HG03432 (cell line): ENCODE data around the gene CCT6A.
"Not testable (repeated sequence)": the region's sequence is repeated elsewhere in the genome, so short reads cannot be mapped to it uniquely, and the experiment has no call there.

Experiments
- ATAC-seq: cut with Tn5 transposase; IDR thresholded peaks from one replicate; pipeline ENCODE4 v1.9.1; 2021; ENCODE audit warnings: mild to moderate bottlenecking, moderate library complexity; ENCODE audit not compliant: unreplicated experiment

The CCT6A gene, protein sequence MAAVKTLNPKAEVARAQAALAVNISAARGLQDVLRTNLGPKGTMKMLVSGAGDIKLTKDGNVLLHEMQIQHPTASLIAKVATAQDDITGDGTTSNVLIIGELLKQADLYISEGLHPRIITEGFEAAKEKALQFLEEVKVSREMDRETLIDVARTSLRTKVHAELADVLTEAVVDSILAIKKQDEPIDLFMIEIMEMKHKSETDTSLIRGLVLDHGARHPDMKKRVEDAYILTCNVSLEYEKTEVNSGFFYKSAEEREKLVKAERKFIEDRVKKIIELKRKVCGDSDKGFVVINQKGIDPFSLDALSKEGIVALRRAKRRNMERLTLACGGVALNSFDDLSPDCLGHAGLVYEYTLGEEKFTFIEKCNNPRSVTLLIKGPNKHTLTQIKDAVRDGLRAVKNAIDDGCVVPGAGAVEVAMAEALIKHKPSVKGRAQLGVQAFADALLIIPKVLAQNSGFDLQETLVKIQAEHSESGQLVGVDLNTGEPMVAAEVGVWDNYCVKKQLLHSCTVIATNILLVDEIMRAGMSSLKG

DNA sequence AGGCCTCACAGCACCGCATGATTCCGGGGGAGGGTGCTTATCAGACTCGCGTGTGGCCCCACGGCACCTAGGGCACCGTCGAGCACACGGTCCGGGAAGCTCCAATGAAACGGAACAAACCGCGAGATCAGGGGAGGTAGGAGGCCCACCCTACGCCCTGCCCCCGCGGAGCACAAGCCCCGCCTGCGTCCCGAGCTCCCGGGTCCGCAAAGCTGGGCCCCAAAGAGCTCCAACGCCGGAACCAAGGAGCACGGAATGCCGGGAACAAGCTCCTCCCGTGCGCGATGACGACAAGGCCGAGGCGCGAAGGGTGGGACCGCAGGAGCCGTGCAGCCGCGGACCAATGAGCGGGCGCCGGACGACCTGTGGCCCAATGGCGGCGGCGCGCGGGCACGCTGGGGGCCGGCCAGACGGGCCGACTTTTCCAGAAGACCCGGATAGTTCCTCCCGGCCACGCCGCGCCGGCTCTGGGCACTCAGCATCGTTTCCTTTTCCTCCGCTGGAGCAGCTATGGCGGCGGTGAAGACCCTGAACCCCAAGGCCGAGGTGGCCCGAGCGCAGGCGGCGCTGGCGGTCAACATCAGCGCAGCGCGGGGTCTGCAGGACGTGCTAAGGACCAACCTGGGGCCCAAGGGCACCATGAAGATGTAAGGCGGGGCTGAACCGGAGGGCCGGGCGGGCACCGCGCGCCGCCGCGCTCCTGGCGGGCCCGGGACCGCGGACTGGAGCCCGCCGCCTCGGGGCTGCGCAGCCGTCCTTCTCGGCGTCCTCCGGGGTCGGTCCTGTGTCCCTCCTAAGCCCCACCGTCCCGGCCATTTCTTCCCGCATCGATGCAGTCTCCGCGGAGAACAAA, at the start of gene CCT6A, which contains the start of gene PSPH:
CCT6A (plus strand) TSS at position 427 of the 853 bp plus-strand sequence; CDS start at position 511, 84 bp downstream.
PSPH (minus strand) TSS at position 106 of the 853 bp plus-strand sequence. CDS start 30,232 bp downstream, outside the sequence.
- peak; percentile 97 for ATAC-seq

DNA sequence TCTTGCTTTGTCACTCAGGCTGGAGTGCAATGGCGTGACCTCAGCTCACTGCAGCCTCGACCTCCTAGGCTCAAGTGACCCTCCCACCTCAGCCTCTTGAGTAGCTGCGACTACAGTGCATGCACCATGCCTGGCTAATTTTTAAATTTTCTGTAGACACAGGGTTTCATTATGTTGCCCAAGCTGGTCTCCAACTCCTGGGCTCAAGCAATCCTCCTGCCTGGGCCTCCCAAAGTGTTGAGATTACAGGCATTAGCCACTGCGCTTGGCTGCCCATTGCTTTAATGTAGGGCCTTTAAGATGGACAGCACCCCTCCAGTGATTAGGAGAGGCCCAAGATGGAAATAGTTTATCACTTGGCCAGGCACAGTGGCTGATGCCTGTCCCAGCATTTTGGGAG, 47.8 kb upstream of the CCT6A start:
- no peak for ATAC-seq

DNA sequence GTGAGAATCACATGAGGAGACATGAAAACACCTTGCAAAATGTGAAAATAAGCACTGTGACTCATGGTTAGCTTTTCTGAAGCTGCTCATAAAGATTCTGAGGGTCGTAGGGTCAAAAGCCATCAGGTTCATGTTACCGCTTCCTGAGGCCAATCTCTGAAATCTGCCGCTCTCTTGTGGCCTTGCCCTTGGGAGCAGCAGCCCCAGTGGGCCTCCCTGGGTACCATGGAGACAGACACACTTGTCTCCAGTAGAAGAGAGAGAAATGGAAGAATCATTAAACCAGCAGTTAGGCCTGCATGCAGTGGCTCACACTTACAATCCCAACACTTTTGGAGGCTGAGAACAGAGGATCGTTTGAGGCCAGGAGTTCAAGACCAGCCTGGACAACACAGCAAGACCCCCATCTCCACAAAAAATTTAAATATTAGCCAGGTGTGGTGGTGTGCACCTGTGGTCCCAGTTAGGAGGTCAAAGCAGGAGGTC, 44.4 kb upstream of the CCT6A start:
- ATAC-seq = no peak

DNA sequence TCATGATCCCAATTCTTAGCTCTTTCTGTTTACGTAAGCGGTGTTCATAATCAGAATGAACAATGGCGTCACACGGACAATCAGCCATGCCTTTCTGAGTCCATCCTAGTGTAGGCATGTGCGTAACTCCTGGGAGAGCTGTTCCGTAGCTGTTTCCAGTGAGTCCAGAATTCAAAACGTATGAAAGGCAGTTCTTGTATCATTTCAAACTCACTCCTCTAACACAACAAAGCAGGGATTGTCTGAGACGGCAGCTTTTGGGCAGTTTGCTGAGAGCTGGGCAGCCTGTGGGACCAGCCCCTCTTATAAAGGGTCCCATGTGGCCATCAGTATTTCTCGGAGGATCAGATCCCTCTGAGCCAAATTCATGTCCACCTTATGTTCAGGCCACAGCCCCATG, 43.7 kb upstream of the CCT6A start:
- ATAC-seq = no peak

DNA sequence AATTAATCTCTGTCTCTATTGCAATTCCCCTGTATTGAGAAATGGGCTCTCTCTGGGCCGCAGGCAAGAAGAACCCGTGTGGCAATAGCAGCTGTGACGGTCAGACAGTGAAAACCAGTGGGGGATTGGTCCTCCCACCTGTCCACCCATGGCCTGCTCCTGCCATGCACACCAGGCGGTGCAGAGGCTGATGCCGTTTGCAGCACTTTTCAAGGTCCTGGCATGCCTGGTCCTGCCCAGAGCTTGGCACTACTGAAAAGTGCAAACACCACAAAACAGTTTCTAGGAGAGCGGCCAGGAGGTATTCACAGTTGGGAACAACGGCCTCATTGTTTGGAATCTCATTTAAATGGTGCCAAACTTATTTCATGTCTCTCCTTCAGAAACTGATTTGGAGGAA, 41.9 kb upstream of the CCT6A start:
- no peak for ATAC-seq

DNA sequence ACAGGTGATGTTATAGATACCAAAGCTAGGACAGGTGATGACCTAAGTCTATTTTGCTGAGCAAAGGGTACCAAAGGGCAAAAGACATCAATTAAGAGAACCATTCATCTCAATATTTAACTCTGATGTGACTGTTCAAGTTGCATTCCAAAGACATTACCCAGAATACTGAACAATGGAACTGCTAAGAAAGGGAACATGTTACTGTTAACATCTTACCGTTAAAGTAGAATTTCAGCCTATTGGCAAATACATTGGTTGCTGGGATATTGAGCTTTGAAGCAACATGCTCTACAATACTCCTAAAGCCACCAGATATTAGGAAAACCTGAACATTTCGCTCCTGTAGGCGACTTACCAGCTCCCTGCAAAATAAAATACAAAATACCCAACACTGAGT, 34.5 kb upstream of the CCT6A start:
- ATAC-seq = not testable (repeated sequence)

DNA sequence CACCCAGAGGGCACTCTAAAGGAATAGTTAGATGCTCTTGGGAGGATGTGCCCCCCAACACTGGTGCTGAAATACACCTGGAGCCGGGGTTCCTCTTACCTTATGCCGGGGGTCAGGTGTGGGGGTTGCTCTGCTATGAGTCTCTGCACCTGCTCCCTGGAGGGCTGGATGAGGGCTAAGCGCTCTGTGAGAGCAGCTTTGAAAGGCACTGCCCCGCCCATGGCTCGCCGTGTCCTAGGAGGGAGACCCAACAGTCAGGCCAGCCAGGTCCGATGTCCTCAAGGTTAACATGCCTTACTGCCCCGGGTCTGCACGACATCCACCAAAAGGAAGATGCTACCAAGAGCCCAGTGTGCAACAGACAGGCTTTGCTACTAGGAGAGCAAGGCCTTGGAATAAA, 32.1 kb upstream of the CCT6A start:
- ATAC-seq = no peak

DNA sequence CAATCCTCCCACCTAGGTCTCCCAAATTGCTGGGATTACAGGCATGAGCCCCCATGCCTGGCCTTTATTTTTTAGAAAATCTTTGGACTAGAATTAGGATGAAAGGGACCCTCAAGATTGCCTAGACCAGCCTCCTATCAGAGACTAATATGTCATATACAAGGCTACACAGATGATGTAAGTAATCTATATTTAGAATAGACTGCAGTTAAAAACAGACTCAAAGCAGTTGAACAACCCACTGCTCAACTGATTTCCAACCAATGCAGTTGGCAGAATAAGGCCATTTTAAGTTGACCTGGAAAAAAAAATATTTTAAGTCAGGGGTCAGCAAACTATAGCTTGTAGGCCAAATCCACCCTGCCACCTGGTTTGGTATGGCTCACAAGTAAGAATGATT, 28.1 kb upstream of the CCT6A start:
- ATAC-seq = no peak

DNA sequence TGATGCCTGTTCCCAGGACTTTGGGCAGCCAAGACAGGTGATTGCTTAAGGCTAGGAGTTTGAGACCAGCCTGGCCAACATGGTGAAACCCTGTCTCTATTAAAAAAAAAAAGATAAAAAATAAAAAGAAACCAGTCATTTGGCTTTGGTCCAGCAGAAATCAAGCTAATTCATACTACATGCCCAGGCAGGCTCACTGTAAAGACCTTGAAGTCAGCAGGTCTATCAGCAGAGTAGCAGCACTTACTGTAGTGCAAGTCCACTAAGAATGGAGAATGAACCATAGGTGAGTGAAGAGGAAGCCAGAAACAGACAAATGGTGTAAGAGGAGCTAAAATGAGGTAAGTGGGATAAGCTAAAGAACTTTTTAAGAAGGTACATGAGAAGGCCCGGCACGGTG, 25.0 kb upstream of the CCT6A start:
- no peak for ATAC-seq

DNA sequence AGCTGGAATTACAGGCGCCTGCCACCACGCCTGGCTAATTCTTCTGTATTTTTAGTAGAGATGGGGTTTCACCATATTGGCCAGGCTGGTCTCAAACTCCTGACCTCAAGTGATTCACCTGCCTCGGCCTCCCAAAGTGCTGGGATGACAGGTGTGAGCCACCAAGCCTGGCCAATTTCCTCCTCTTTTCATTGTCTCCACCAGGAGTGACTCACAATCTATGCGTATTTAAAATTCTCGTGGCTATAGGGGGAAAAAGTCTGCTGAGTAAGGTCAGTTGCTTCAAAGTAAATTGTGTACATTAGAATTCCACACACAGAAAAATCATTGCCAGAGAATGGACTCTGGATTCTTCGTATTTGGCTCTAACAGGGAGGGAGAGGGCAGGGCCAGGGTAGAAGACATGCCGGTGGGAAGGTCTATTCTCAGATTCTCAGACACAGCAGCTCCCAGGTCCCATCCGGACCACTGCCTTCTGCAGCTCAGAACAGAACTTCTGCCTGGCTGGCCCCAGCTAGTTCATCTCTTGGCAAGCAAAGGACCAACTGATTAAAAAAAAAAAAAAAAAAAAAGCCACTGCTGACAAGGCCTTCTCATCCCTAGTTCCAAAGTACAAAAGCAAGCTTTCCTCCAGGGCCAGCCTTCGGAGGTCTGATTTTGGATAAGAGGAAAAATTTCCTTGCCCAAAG, 22.5 kb upstream of the CCT6A start:
- ATAC-seq = no peak

DNA sequence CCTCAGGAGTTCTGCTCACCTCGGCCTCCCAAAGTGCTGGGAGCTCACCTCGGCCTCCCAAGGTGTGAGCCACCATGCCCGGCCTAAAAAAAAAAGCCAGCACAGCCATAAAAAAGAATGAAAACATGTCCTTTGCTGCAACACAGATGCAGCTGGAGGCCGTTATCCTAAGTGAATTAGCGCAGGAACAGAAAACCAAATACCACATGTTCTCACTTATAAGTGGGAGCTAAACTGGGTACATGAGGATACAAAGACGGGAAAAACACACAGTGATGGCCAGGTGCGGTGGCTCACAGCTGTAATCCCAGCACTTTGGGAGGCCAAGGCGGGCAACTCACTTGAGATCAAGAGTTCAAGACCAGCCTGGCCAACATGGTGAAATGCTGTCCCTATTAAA, 21.2 kb upstream of the CCT6A start:
- ATAC-seq = no peak

DNA sequence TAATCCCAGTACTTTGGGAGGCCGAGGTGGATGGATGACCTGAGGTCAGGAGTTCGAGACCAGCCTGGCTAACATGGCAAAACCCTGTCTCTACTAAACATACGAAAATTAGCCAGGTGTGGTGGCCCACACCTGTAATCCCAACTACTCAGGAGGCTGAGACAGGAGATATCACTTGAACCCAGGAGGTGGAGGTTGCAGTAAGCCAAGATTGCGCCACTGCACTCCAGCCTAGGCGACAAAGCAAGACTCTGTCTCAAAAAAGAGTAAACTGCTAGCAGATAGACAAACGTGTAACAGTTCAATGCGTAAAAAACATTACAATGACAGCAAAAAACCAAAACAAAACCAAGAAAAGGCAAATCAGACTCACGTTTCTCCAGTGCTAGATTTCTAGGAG, 20.0 kb upstream of the CCT6A start:
- not testable (repeated sequence) for ATAC-seq

DNA sequence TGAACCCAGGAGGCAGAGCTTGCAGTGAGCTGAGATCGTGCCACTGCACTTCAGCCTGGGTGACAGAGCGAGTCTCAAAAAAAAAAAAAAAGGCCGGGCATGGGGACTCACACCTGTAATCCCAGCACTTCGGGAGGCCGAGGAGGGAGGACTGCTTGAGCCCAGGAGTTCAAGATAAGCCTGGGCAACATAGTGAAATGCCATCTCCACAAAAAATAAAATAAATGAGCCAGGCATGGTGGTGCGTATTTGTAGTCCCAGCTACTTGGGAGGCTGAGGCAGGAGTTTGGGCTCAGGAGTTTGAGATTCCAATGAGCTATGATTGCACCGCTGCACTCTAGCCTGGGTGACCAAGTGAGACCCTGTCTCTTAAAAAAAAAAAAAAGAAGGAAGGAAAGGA, 19.0 kb upstream of the CCT6A start:
- not testable (repeated sequence) for ATAC-seq

DNA sequence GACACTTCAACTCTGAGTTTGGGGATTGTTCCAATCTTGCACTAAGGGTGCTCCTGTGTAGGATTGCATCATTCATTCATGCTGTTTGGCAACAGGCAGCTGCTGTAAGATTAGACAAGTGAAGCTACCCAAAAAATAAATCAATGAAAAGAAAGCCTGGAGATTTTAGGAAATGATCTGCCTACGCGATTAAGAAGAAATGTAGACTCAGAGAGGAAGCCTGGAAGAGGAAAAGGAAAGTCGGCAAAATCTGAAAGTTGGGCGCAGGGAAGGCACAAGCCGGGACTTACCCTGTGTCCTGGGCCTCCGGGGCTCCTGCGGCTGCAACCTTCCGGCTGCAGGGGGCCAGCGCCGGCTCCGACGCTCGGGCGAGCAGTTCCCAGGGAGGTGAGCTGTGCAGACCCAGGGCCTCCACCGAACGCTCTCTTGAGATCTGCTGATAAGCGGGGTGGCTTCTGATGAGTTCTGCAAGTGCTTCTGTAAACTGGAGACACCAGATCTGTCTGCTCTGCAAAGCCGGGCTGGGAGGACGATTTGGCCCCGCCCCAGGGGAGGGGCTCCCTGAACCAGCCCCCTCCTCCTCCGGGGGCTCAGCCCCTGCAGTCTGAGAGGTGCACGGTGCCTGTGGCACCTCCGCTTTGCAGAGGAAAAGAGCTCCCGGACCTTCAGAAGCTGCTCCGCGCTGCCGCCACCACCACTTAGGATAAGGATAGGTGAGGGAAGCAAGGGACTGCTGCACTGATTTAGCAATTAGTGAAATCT, 17.7 kb upstream of the CCT6A start:
- peak; percentile 99 for ATAC-seq

DNA sequence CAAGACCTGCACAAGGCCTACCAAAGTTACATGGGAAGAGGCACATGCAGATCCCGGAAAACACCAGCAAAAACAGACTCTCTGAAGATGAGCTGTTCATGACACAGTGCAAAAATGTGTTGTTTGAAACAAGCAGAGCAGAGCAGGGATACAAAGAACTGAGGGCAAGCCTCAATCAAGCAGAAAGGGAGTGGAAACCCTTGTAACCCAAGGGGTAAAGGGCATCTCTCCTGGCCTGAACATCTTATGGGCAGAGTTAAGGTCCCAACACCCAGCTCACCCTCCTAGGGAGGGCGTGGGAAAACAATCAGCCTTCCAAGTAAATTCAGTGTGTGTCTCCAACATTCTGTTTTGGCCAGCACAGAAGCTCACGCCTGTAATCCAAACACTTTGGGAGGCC, 10.8 kb upstream of the CCT6A start:
- no peak for ATAC-seq

DNA sequence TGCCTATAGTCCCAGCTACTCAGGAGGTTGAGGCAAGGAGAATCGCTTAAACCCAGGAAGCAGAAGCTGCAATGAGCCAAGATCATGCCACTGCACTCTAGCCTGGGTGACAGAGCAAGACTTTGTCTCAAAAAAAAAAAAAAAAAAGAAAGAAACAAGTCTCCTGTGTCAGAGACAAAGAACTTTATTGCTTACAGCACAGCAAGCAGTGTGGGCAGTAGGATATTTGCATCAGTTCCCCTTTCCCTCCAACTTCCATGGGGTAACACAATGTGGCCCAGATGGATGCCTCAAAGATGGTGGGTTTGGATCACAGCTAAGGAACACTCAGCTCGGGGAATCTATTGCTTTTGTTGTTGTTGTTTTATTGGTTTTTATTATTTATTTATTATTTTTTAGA, 5.8 kb upstream of the CCT6A start:
- not testable (repeated sequence) for ATAC-seq

DNA sequence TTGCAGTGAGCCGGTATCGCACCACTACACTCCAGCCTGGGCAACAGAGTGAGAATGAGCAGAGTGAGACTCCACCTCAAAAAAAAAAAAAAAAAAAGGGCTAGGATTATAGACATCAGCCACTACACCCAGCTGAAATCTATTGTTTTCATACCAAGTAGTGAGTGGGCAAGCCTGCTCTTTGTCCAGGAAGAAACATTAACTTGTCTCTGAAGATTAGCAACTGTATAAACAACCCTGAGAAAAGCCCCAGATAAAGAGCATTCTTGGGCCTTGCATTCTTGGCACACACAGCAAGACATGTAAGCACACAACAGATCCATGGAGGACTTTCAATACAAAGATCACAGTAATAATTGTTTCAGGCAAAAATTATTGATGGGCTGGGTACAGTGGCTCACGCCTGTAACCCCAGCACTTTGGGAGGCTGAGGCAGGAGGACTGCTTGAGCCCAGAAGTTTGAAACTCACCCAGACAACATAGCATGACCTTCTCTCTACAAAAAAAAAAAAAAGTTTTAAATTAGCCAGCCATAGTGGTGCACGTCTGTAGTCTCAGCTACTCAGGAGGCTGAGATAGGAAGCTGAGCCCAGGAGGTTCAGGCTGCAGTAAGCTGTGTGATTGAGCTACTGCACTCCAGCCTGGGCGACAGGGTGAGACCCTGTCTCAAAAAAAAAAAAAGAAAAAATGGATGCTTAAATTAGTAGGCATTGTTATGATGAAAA, 4.7 kb upstream of the CCT6A start:
- ATAC-seq = no peak

DNA sequence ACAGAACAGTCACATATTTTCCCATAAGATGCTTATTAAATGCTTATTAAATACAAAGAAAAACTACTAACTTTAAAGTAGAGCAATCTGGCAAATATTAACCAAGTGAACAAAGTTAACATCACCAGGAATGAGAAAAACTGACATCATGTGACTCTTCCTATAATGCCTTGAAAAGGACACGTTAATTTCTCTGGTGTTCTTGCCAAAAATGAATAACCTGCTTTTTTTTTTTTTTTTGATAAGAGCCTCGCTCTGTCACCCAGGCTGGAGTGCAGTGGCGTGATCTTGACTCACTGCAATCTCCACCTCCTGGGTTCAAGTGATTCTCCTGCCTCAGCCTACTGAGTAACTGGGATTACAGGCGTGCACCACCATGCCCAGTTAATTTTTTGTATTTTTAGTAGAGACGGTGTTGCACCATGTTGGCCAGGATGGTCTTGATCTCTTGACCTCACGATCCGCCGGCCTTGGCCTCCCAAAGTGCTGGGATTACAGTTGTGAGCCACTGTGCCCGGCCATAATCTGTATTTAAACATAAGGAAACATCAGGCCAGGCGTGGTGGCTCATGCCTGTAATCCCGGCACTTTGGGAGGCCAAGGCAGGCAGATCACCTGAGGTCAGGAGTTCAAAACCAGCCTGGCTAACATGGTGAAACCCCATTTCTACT, 4.0 kb upstream of the CCT6A start:
- not testable (repeated sequence) for ATAC-seq

DNA sequence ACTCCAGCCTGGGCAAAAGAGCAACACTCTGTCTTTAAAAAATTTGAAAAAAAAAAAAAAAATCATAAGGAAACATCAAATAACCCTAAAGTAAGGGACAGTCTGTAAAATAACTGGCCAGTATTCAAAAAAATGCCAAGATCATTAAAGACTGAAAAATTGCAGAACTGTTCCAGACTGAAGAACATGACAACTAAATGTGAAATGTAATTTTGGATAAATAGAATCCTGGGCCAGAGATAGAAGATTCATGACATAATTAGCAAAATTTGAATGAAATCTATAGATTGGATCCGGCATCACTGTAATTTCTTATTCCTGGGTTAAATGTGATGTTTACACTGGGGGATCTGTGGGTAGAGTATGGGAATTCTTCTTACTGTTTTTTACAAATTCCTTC, 3.3 kb upstream of the CCT6A start:
- no peak for ATAC-seq
